B cell (primary cell): ENCODE measurements around the gene LYSMD1.

Experiments
- EZH2 ChIP-seq: IDR thresholded peaks from 2 replicates; pipeline ENCODE4 v1.6.1; 2012; ENCODE audit warnings: borderline replicate concordance, low read depth, mild to moderate bottlenecking, moderate library complexity, low read length; ENCODE audit not compliant: insufficient read depth, poor library complexity, severe bottlenecking
- TF ChIP-seq, protein P1 (sequence below): fragments of 200-600 bp; IDR thresholded peaks from one replicate; pipeline ENCODE4 v1.8.0; 2022; ENCODE audit warnings: antibody characterized with exemption, mild to moderate bottlenecking

DNA sequence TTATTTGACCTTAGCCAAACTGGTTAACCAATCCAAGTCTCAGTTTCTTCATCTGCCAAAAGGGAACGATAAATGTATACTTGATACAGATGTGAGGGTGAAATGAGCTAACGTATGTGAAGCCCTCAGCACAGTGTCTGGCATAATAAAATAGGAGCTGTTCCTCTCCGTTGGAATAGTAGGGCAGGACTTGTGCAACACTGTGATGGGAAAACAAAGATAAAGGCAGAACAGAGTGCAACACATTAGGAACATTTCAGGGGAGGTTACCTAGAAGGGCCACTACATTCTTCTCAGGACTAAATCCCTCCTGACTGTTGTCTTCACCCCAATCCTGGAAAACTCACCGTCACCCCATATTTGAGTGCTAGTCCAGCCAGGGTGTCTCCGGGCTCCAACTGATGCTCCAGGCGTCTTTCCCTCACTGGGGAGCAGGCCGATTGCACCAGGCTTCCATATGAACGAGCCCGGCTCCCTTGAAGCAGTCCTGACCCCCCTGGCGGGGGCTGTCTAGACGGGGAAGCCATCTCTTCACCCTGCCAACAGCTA lies 896 bp downstream of the LYSMD1 start:
- TF ChIP-seq, protein P1, sequence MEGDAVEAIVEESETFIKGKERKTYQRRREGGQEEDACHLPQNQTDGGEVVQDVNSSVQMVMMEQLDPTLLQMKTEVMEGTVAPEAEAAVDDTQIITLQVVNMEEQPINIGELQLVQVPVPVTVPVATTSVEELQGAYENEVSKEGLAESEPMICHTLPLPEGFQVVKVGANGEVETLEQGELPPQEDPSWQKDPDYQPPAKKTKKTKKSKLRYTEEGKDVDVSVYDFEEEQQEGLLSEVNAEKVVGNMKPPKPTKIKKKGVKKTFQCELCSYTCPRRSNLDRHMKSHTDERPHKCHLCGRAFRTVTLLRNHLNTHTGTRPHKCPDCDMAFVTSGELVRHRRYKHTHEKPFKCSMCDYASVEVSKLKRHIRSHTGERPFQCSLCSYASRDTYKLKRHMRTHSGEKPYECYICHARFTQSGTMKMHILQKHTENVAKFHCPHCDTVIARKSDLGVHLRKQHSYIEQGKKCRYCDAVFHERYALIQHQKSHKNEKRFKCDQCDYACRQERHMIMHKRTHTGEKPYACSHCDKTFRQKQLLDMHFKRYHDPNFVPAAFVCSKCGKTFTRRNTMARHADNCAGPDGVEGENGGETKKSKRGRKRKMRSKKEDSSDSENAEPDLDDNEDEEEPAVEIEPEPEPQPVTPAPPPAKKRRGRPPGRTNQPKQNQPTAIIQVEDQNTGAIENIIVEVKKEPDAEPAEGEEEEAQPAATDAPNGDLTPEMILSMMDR: no peak
- TF ChIP-seq EZH2: no peak
